Endodermal cell (in vitro differentiated cells): ENCODE data around the gene SLC25A41. TPM values are rescaled to one million over a fixed set of nuclear protein-coding genes. Genes with fewer than 3 reads are reported as not detected.
A peak's percentile ranks its signal among the peaks of the same experiment; 100 is the strongest.

Experiments used
- DNase-seq: peaks from one replicate; pipeline ENCODE4 v3.0.0-alpha.2; 2017
- H3K27ac ChIP-seq: 2 replicates; pipeline ENCODE4 v1.5.1; 2013; ENCODE audit warnings: mild to moderate bottlenecking, low read depth, low read length, moderate library complexity
- H3K27me3 ChIP-seq: 2 replicates; pipeline ENCODE4 v1.6.1; 2013; ENCODE audit warnings: mild to moderate bottlenecking, low read length, moderate library complexity; ENCODE audit not compliant: insufficient read depth, control insufficient read depth, poor library complexity, severe bottlenecking
- H3K36me3 ChIP-seq: 2 replicates; pipeline ENCODE4 v1.7.0; 2013; ENCODE audit warnings: mild to moderate bottlenecking, low read length, moderate library complexity; ENCODE audit not compliant: control insufficient read depth, insufficient read depth
- H3K4me1 ChIP-seq: one replicate; pipeline ENCODE4 v1.7.0; 2013; ENCODE audit warnings: low read length; ENCODE audit not compliant: control insufficient read depth, insufficient read depth
- H3K4me3 ChIP-seq: 2 replicates; pipeline ENCODE4 v1.5.1; 2013; ENCODE audit warnings: mild to moderate bottlenecking, low read length, moderate library complexity
- H3K9ac ChIP-seq: 2 replicates; pipeline ENCODE4 v1.6.1; 2013; ENCODE audit warnings: mild to moderate bottlenecking, low read length, moderate library complexity; ENCODE audit not compliant: poor library complexity, severe bottlenecking; ENCODE audit errors: extremely low read depth
- H3K9me3 ChIP-seq: 2 replicates; pipeline ENCODE4 v1.6.1; 2013; ENCODE audit warnings: mild to moderate bottlenecking, low read length, moderate library complexity; ENCODE audit not compliant: control insufficient read depth
- H3K27ac Mint-ChIP-seq: 2 replicates; pipeline ENCODE4 v1.8.0; 2020; ENCODE audit warnings: mixed read lengths
- H3K27me3 Mint-ChIP-seq: 2 replicates; pipeline ENCODE4 v1.8.0; 2021; ENCODE audit warnings: mild to moderate bottlenecking, mixed read lengths; ENCODE audit not compliant: insufficient read depth
- H3K36me3 Mint-ChIP-seq: 2 replicates; pipeline ENCODE4 v1.8.0; 2020; ENCODE audit warnings: low read depth, mixed read lengths
- H3K4me1 Mint-ChIP-seq: 2 replicates; pipeline ENCODE4 v1.8.0; 2020; ENCODE audit warnings: mixed read lengths
- H3K4me3 Mint-ChIP-seq: 2 replicates; pipeline ENCODE4 v1.8.0; 2020; ENCODE audit warnings: mild to moderate bottlenecking, moderate library complexity, mixed read lengths
- H3K9me3 Mint-ChIP-seq: 2 replicates; pipeline ENCODE4 v1.8.0; 2020; ENCODE audit warnings: mild to moderate bottlenecking, mixed read lengths
- CTCF ChIP-seq: fragments of 200-600 bp; sonication (generic); conservative IDR thresholded peaks from 2 replicates; pipeline ENCODE4 v1.5.0; 2021; ENCODE audit warnings: antibody characterized with exemption, mild to moderate bottlenecking
- WGBS, 2 experiments: methylation state at CpG; one replicate each; pipeline versions ENCODE4 v1.1.5 to v1.1.7; 2013; ENCODE audit warnings: missing lambda C conversion rate in 2 of 2, mixed read lengths in 1 of 2; ENCODE audit not compliant: insufficient coverage in 1 of 2, insufficient read length in 1 of 2; 5-methylcytosine and 5-hydroxymethylcytosine counted together
- total RNA-seq, 2 donors: library from RNA; stranded (reverse); fragmentation: NEBNext Ultra II Directional in 1 of 2; extraction: Animal tissue kit (Norgen Biotek cat#: 25700) in 1 of 2; gene quantifications; 2 replicates in 1 of 2; 3 replicates in 1 of 2; pipeline ENCODE4 v1.2.1, GENCODE V29; 2021

The SLC25A41 gene
- total RNA-seq, 2 donors from 2014 or later, result 0.46 TPM; not detected in 1

GRCh38 chr19:6409346-6409745 is 24.2 kb downstream of the SLC25A41 start:
- no peak overlapping the region for H3K27ac ChIP-seq
- WGBS, 2 experiments, result 96 to 99% methylated on average over 6 of the region's 6 CpGs
- no peak overlapping the region for H3K27ac Mint-ChIP-seq
- H3K27me3 ChIP-seq, result no peaks in the 10 kb centered on the region
- DNase-seq, result no peak
- H3K4me3 Mint-ChIP-seq, result no peak overlapping the region
- peaks cover 21% of the 10 kb centered on the region for H3K36me3 ChIP-seq
- no peaks in the 10 kb centered on the region for H3K4me1 Mint-ChIP-seq
- no peak overlapping the region for H3K4me3 ChIP-seq
- no peak overlapping the region for H3K9ac ChIP-seq
- no peaks in the 10 kb centered on the region for H3K9me3 Mint-ChIP-seq
- H3K27me3 Mint-ChIP-seq, result no peaks in the 10 kb centered on the region
- no peak for TF ChIP-seq CTCF
- H3K4me1 ChIP-seq, result no peaks in the 10 kb centered on the region
- no peaks in the 10 kb centered on the region for H3K9me3 ChIP-seq
- peaks cover 11% of the 10 kb centered on the region for H3K36me3 Mint-ChIP-seq

- TF ChIP-seq CTCF, result no peak
- H3K27me3 Mint-ChIP-seq, result no peaks in the 10 kb centered on the region
- no peak overlapping the region for H3K27ac Mint-ChIP-seq
- Histone ChIP-seq H3K36me3 (no peaks in the 10 kb centered on the region), H3K9me3 (no peaks in the 10 kb centered on the region), H3K27me3 (no peaks in the 10 kb centered on the region), H3K4me3 (no peak overlapping the region), H3K9ac (no peak overlapping the region), H3K4me1 (no peaks in the 10 kb centered on the region), H3K27ac (no peak overlapping the region)
- no peaks in the 10 kb centered on the region for H3K36me3 Mint-ChIP-seq
- no peaks in the 10 kb centered on the region for H3K9me3 Mint-ChIP-seq
- H3K4me3 Mint-ChIP-seq, result no peak overlapping the region
- 84 to 94% methylated on average over 5 of the region's 5 CpGs for WGBS, 2 experiments
- no peak for DNase-seq
- H3K4me1 Mint-ChIP-seq, result no peaks in the 10 kb centered on the region
Observed at GRCh38 chr19:6406401-6406800, 27.2 kb downstream of the SLC25A41 start.

GRCh38 chr19:6402837-6403608 is 30.5 kb downstream of the SLC25A41 start:
- Histone ChIP-seq H3K36me3 (no peaks in the 10 kb centered on the region), H3K4me3 (no peak overlapping the region), H3K27ac (peak overlapping the region; percentile 71), H3K4me1 (no peaks in the 10 kb centered on the region), H3K9ac (no peak overlapping the region), H3K9me3 (no peaks in the 10 kb centered on the region), H3K27me3 (no peaks in the 10 kb centered on the region)
- no peaks in the 10 kb centered on the region for H3K4me1 Mint-ChIP-seq
- no peaks in the 10 kb centered on the region for H3K27me3 Mint-ChIP-seq
- no peak for DNase-seq
- no peaks in the 10 kb centered on the region for H3K9me3 Mint-ChIP-seq
- H3K36me3 Mint-ChIP-seq, result no peaks in the 10 kb centered on the region
- TF ChIP-seq CTCF, result no peak
- H3K27ac Mint-ChIP-seq, result no peak overlapping the region
- WGBS, 2 experiments, result 72 to 88% methylated on average over 19 to 22 of the region's 22 CpGs
- no peak overlapping the region for H3K4me3 Mint-ChIP-seq
